Muscle layer of colon (tissue), 2 donors: ENCODE data around the gene GRIK2.

ENCODE experiments used
- H3K27ac ChIP-seq: one replicate; pipeline ENCODE4 v1.7.0; 2013; ENCODE audit warnings: low read depth, mild to moderate bottlenecking, low read length, moderate library complexity
- H3K27me3 ChIP-seq, 2 donors: one replicate each; pipeline ENCODE4 v1.7.0; 2013; ENCODE audit warnings: low read length in 2 of 2, mild to moderate bottlenecking in 2 of 2; ENCODE audit not compliant: insufficient read depth in 2 of 2, control insufficient read depth in 1 of 2
- H3K36me3 ChIP-seq: one replicate; pipeline ENCODE4 v1.7.0; 2013; ENCODE audit warnings: mild to moderate bottlenecking, low read length; ENCODE audit not compliant: insufficient read depth
- H3K4me1 ChIP-seq: one replicate; pipeline ENCODE4 v1.7.0; 2013; ENCODE audit warnings: mild to moderate bottlenecking, low read length; ENCODE audit not compliant: insufficient read depth
- H3K4me3 ChIP-seq, 2 donors: one replicate each; pipeline ENCODE4 v1.7.0; 2013; ENCODE audit warnings: low read length in 2 of 2, low read depth in 1 of 2, mild to moderate bottlenecking in 1 of 2, moderate library complexity in 1 of 2
- H3K9ac ChIP-seq: one replicate; pipeline ENCODE4 v1.7.0; 2013; ENCODE audit warnings: low read length
- H3K9me3 ChIP-seq: one replicate; pipeline ENCODE4 v1.7.0; 2013; ENCODE audit warnings: mild to moderate bottlenecking, low read length
- donor health status: abdominal sarcoma.
- donor health status: Adenocarcinoma of cecum.

GRIK2 gene

GRCh38 chr6:101799531-101799930 is 406.0 kb downstream of the GRIK2 start:
- H3K27me3 ChIP-seq, result no peaks in the 10 kb centered on the region
- no peak overlapping the region for H3K9ac ChIP-seq
- H3K4me1 ChIP-seq, result no peaks in the 10 kb centered on the region
- no peaks in the 10 kb centered on the region for H3K36me3 ChIP-seq
- H3K9me3 ChIP-seq, result no peaks in the 10 kb centered on the region
- H3K4me3 ChIP-seq, result no peak overlapping the region
- H3K27ac ChIP-seq, result no peak overlapping the region

DNA sequence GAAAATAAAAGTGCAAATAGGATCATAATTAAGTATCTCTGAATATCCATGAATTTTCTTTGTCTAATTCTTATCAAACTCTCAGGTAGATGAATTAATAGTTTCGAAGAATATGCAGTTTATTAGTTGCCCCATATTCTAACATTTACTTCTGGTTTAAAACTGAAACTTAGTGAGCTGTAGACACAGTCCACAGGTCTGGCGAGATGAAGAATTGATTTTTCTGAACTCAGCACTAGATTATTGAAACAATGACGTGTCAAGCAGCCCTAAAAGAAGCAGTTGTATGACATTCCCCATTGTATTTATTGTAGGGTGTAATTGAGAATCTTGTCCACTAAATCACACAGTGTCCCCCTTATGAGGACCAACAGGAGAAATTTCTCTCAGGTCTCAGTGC is 407.1 kb downstream of the GRIK2 start:
- Histone ChIP-seq H3K9me3 (no peaks in the 10 kb centered on the region), H3K27ac (no peak overlapping the region), H3K4me3 (no peak overlapping the region), H3K4me1 (no peaks in the 10 kb centered on the region), H3K36me3 (no peaks in the 10 kb centered on the region), H3K27me3 (no peaks in the 10 kb centered on the region), H3K9ac (no peak overlapping the region)

- Histone ChIP-seq H3K9me3 (no peaks in the 10 kb centered on the region), H3K4me1 (no peaks in the 10 kb centered on the region), H3K27ac (no peak overlapping the region), H3K9ac (no peak overlapping the region), H3K27me3 (no peaks in the 10 kb centered on the region), H3K4me3 (no peak overlapping the region), H3K36me3 (no peaks in the 10 kb centered on the region)
These were observed 409.6 kb downstream of the GRIK2 start for GRCh38 chr6:101803136-101803535.

GRCh38 chr6:101806241-101806640 is 412.7 kb downstream of the GRIK2 start:
- no peaks in the 10 kb centered on the region for H3K4me1 ChIP-seq
- no peaks in the 10 kb centered on the region for H3K27me3 ChIP-seq
- no peak overlapping the region for H3K27ac ChIP-seq
- H3K4me3 ChIP-seq, result no peak overlapping the region
- H3K36me3 ChIP-seq, result no peaks in the 10 kb centered on the region
- no peak overlapping the region for H3K9ac ChIP-seq
- no peaks in the 10 kb centered on the region for H3K9me3 ChIP-seq

DNA sequence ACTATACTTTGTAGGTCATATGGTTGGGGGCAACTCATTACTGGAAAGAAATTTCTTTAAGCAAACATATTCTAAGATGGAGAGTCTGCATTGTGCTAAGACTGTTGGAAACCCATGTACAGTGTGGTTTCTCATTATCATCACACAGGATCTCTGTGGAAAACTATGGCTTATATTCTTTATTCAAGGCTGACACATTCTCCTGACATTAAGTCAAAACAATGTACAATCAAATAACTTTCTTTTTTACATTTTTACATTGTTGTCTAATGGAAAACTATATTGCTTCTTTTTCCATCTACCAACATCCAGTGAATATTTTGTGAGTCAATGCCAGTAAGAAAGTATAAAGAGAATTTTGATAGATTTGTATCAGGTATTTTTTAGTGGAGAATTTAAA is 417.6 kb downstream of the GRIK2 start:
- no peak overlapping the region for H3K4me3 ChIP-seq
- no peaks in the 10 kb centered on the region for H3K4me1 ChIP-seq
- H3K9me3 ChIP-seq, result no peaks in the 10 kb centered on the region
- H3K36me3 ChIP-seq, result no peaks in the 10 kb centered on the region
- H3K27ac ChIP-seq, result no peak overlapping the region
- no peaks in the 10 kb centered on the region for H3K27me3 ChIP-seq
- H3K9ac ChIP-seq, result no peak overlapping the region

DNA sequence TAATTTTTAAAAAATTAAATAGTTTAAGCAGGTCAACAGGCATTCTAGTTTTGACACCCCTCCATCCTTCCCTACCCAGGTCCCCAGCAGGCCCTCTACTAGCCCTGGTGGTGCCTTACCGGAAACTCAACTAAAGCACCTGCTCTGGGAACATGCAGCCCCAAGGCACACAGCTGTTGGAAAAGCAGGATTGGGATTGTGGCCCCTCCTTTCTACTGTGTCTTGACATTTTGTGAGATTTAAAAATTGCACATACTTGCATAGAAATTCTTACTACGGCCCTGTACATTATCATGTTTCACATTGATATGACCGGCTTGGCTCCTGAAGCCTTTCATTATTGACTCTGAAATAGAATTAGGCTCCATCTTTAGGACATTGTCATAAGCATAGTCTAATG is 423.2 kb downstream of the GRIK2 start:
- no peak overlapping the region for H3K4me3 ChIP-seq
- no peaks in the 10 kb centered on the region for H3K27me3 ChIP-seq

DNA sequence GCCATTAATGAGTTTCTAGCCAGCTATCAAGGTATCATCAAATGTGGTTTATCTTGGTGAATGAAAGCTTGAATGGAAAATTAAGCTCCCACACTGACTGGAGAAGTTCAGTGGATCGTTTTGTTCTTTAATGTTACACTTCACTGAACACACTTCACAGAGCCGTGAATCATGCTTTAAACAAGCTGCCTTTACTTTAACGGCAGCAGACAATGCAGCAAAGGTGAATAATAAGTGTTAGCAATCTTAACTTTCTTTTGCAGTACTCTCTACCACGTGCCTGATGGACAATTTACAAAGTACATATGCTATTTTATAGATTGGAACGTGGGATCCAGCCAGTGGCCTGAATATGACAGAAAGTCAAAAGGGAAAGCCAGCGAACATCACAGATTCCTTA is 424.5 kb downstream of the GRIK2 start:
- H3K4me1 ChIP-seq, result no peaks in the 10 kb centered on the region
- no peak overlapping the region for H3K4me3 ChIP-seq
- no peak overlapping the region for H3K27ac ChIP-seq
- no peaks in the 10 kb centered on the region for H3K27me3 ChIP-seq
- no peaks in the 10 kb centered on the region for H3K36me3 ChIP-seq
- no peaks in the 10 kb centered on the region for H3K9me3 ChIP-seq
- no peak overlapping the region for H3K9ac ChIP-seq

More for the DNA sequence above, 423.2 kb downstream of the GRIK2 start:
- Histone ChIP-seq H3K36me3 (no peaks in the 10 kb centered on the region), H3K9ac (no peak overlapping the region), H3K9me3 (no peaks in the 10 kb centered on the region), H3K4me1 (no peaks in the 10 kb centered on the region), H3K27ac (no peak overlapping the region)

GRCh38 chr6:101824551-101825345 is 431.2 kb downstream of the GRIK2 start:
- H3K27ac ChIP-seq, result no peak overlapping the region
- H3K27me3 ChIP-seq, result no peaks in the 10 kb centered on the region
- no peaks in the 10 kb centered on the region for H3K4me1 ChIP-seq
- no peaks in the 10 kb centered on the region for H3K9me3 ChIP-seq
- H3K9ac ChIP-seq, result no peak overlapping the region
- no peak overlapping the region for H3K4me3 ChIP-seq
- H3K36me3 ChIP-seq, result no peaks in the 10 kb centered on the region

GRCh38 chr6:101826269-101826668 is 432.8 kb downstream of the GRIK2 start:
- no peak overlapping the region for H3K4me3 ChIP-seq
- no peaks in the 10 kb centered on the region for H3K27me3 ChIP-seq
- H3K9ac ChIP-seq, result no peak overlapping the region
- H3K4me1 ChIP-seq, result no peaks in the 10 kb centered on the region
- no peaks in the 10 kb centered on the region for H3K9me3 ChIP-seq
- no peak overlapping the region for H3K27ac ChIP-seq
- no peaks in the 10 kb centered on the region for H3K36me3 ChIP-seq

DNA sequence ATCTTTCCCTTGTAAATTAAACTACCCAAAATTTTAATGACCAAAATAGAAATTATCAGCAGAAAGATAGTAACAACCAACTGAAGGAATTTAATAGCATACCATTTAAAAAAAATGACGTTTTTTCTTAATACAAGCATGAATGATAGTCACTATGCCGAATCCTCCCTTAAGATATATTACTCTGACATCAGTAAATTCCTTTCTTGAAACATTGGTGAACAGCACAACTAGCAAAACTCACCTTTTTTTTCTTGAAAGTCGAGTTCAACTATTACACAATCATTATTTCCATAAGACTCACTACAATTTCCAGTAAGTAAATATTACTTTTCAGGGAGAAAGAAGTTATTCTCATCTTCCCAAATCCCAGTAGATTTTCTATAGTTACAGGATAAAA is 433.2 kb downstream of the GRIK2 start:
- Histone ChIP-seq H3K36me3 (no peaks in the 10 kb centered on the region), H3K9me3 (no peaks in the 10 kb centered on the region), H3K27ac (no peak overlapping the region), H3K9ac (no peak overlapping the region), H3K4me3 (no peak overlapping the region), H3K27me3 (no peaks in the 10 kb centered on the region), H3K4me1 (no peaks in the 10 kb centered on the region)

DNA sequence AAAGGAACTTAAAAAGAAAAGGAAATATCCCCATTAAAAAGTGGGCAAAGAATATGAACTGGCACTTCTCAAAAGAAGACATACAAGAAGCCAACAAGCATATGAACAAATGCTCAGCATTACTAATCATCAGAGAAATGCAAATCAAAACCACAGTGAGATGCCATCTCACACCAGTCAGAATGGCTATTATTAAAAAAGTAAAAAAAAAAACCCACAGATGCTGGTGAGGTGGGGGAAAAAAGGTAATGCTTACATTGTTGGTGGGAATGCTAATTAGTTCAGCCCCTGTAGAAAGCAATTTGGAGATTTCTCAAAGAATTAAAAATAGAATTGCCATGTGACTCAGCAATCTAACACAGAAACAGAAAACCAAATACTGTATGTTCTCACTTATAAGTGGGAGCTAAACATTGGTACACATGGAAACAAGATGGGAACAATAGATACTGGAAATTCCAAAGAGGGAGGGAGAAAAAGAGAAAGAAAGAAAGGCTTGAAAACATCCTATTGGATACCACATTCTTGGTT is 437.1 kb downstream of the GRIK2 start:
- no peaks in the 10 kb centered on the region for H3K36me3 ChIP-seq
- no peak overlapping the region for H3K27ac ChIP-seq
- no peaks in the 10 kb centered on the region for H3K9me3 ChIP-seq
- H3K9ac ChIP-seq, result no peak overlapping the region
- H3K4me1 ChIP-seq, result no peaks in the 10 kb centered on the region
- H3K4me3 ChIP-seq, result no peak overlapping the region
- H3K27me3 ChIP-seq, result no peaks in the 10 kb centered on the region

GRCh38 chr6:101832371-101832770 is 438.9 kb downstream of the GRIK2 start:
- H3K4me1 ChIP-seq, result no peaks in the 10 kb centered on the region
- H3K27ac ChIP-seq, result no peak overlapping the region
- H3K9me3 ChIP-seq, result no peaks in the 10 kb centered on the region
- no peak overlapping the region for H3K4me3 ChIP-seq
- H3K27me3 ChIP-seq, result no peaks in the 10 kb centered on the region
- no peaks in the 10 kb centered on the region for H3K36me3 ChIP-seq
- no peak overlapping the region for H3K9ac ChIP-seq
